Esophagus squamous epithelium (tissue), 4 donors: ENCODE results near the gene KRT6B.

Source experiments
- CTCF ChIP-seq, 6 experiments: fragments of 450-650 bp in 4 of 6; fragments of 200-600 bp in 2 of 6; sonication (generic) in 2 of 6; IDR thresholded peaks; one replicate each; pipeline ENCODE4 v1.5.1; 2016 to 2019; ENCODE audit warnings: antibody characterized with exemption in 6 of 6, mild to moderate bottlenecking in 4 of 6, moderate library complexity in 4 of 6
- POLR2A ChIP-seq, 4 donors: fragments of 450-650 bp; IDR thresholded peaks; one replicate each; pipeline ENCODE4 v1.6.1; 2017; ENCODE audit warnings: antibody characterized with exemption in 4 of 4, mild to moderate bottlenecking in 4 of 4, moderate library complexity in 3 of 4

DNA sequence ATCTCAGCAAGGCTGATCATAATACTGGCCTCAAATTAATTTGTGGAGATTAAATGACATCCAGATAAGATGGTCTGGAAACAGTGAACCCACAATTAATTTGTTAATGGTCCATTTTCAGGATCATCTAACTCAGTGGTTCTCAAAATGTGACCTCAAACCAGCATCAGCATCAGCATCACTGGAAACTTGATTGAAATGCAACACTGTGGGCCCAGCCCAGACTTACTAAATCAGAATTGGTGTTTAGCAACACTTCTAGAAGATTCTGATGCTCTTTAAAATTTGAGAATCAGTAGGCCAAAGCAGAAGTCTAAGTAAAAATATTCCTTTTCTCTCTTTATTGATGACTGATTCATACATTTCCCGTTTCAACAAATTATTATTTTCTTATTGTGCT, 35.2 kb downstream of the KRT6B start:
- TF ChIP-seq POLR2A (IDR thresholded peaks at IDR 0.05) (no peak), CTCF (IDR thresholded peaks at IDR 0.05) (no peak)
